ENCODE data around the gene OLFM1.
"Not testable (repeated sequence)": the region's sequence is repeated elsewhere in the genome, so short reads cannot be mapped to it uniquely, and the experiment has no call there.

The OLFM1 gene

GRCh38 chr9:135108831-135109510, 21.5 kb downstream of the OLFM1 start:
- no peak for DNase-seq

- no peak for DNase-seq
Measured at GRCh38 chr9:135109650-135110049, 22.2 kb downstream of the OLFM1 start.

GRCh38 chr9:135110416-135110815, 22.9 kb downstream of the OLFM1 start:
- no peak for DNase-seq

- DNase-seq: not testable (repeated sequence)
Measured at GRCh38 chr9:135111600-135111999, 24.1 kb downstream of the OLFM1 start.

- DNase-seq: no peak
Measured at GRCh38 chr9:135116371-135116770, 28.9 kb downstream of the OLFM1 start.

GRCh38 chr9:135116881-135117280, 29.4 kb downstream of the OLFM1 start:
- DNase-seq: no peak

GRCh38 chr9:135117281-135117680, 29.8 kb downstream of the OLFM1 start:
- DNase-seq: no peak

- DNase-seq: no peak
Measured at GRCh38 chr9:135119496-135120064, 32.1 kb downstream of the OLFM1 start.

GRCh38 chr9:135120249-135120648, 32.8 kb downstream of the OLFM1 start:
- DNase-seq: no peak

GRCh38 chr9:135122316-135122715, 34.8 kb downstream of the OLFM1 start:
- DNase-seq: no peak

- DNase-seq: no peak
Measured at GRCh38 chr9:135123126-135123772, 35.8 kb downstream of the OLFM1 start.

GRCh38 chr9:135123773-135124134, 36.3 kb downstream of the OLFM1 start:
- no peak for DNase-seq

GRCh38 chr9:135126451-135127187, 39.2 kb downstream of the OLFM1 start:
- DNase-seq: no peak

- DNase-seq: no peak
Measured at GRCh38 chr9:135127718-135128670, 40.5 kb downstream of the OLFM1 start.

GRCh38 chr9:135129137-135129695, 41.7 kb downstream of the OLFM1 start:
- no peak for DNase-seq

- DNase-seq: no peak
Measured at GRCh38 chr9:135130207-135130976, 42.9 kb downstream of the OLFM1 start.

GRCh38 chr9:135131488-135131887, 44.0 kb downstream of the OLFM1 start:
- no peak for DNase-seq

- DNase-seq: no peak
Measured at GRCh38 chr9:135132008-135132407, 44.5 kb downstream of the OLFM1 start.

GRCh38 chr9:135134268-135135022, 47.0 kb downstream of the OLFM1 start:
- DNase-seq: no peak

GRCh38 chr9:135135171-135135928, 47.9 kb downstream of the OLFM1 start:
- DNase-seq: no peak

All from CD4-positive, alpha-beta T cell treated with Interferon gamma for 1 hour (primary cell).